ENCODE data around the gene TSHR.

TSHR gene

GRCh38 chr14:81125536-81125935 is 170.1 kb downstream of the TSHR start:
- H3K27ac ChIP-seq = no peak overlapping the region
- DNase-seq (ENCODE audit: low spot score) = no peak
- no peak overlapping the region for H3K4me3 ChIP-seq
- no peak for TF ChIP-seq CTCF (IDR thresholded peaks at IDR 0.05)

DNA sequence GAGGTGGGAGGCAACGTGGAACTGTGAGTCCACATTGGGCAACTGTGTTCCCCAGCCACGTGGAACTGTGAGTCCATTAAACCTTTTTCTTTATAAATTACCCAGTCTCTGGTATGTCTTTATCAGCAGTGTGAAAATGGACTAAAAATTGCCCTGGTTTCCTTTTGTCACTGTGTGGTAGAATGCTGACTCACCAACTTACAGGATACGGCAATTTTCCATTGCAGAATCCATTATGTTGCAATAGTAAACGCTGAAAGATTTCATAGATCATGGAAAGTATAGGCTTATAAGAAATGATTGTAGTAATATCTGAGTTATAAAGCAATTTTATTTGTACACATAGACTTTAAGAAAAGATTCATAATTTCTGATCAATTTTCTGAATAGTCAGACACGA is 172.4 kb downstream of the TSHR start:
- no peak overlapping the region for H3K27ac ChIP-seq
- no peak overlapping the region for H3K4me3 ChIP-seq
- TF ChIP-seq CTCF (IDR thresholded peaks at IDR 0.05) = no peak
- no peak for DNase-seq (ENCODE audit: low spot score)

- TF ChIP-seq CTCF (IDR thresholded peaks at IDR 0.05) = no peak
- H3K27ac ChIP-seq = no peak overlapping the region
- no peak overlapping the region for H3K4me3 ChIP-seq
- DNase-seq (ENCODE audit: low spot score) = no peak
Observed at GRCh38 chr14:81129242-81129641, 173.8 kb downstream of the TSHR start.

DNA sequence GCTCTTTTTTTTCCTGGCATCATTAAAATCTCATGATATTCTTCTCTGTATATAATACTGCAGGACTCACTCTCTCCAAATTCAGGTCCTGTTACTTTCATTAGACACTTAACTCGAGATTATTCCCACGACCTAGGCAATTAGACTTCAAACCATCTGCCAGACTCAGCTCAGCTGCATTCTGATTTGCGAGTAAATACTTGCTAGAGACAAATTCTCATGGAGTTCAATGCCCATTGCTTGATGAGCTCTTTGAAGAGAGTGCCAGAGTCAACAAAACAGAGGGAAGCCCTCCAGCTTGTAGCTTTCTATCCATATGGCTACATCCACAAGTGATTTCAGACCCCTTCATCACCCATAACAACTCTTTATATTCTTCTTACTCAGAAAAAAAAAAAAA is 177.0 kb downstream of the TSHR start:
- no peak overlapping the region for H3K4me3 ChIP-seq
- TF ChIP-seq CTCF (IDR thresholded peaks at IDR 0.05) = no peak
- H3K27ac ChIP-seq = no peak overlapping the region
- no peak for DNase-seq (ENCODE audit: low spot score)

DNA sequence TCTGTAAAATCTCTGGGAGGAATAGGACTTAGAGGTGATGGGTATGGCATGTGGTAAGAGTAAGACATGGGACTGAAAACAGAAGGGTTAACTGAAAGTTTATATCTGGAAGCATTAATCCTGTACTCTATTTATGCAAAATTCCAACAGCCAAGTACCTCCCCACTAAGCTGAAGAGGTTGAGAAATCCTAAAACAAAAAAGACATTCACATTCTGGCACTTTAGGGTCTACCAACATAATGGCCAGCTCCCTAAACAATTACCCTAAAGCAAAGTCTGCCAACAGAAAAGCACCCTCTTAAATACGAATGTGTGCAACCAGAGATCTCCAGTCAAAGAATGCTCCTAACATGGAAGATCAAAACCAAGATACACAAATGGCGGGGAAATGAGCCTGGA is 178.0 kb downstream of the TSHR start:
- no peak for DNase-seq (ENCODE audit: low spot score)
- Histone ChIP-seq H3K4me3 (no peak overlapping the region), H3K27ac (no peak overlapping the region)
- no peak for TF ChIP-seq CTCF (IDR thresholded peaks at IDR 0.05)

DNA sequence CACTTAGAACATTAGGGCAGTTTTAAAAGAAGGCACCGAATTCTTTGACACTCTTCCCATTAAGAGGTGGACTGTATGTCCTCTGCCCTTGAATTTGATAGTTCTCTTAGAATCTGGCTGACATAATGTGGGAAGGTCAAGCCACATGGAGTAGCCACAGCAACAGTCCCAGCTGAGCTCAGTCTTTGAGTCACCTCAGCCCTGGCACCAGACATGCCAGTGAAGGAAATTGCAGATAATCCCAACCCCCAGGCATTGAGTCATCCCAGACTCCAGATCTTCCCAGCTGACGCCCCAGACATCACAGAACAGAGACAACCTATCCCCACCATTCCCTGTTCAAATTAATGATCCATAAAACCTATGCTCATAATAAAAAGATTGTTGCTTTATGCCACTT is 181.9 kb downstream of the TSHR start:
- no peak for TF ChIP-seq CTCF (IDR thresholded peaks at IDR 0.05)
- no peak overlapping the region for H3K4me3 ChIP-seq

GRCh38 chr14:81138429-81138828 is 183.0 kb downstream of the TSHR start:
- Histone ChIP-seq H3K27ac (no peak overlapping the region), H3K4me3 (no peak overlapping the region)
- TF ChIP-seq CTCF (IDR thresholded peaks at IDR 0.05) = no peak
- DNase-seq (ENCODE audit: low spot score) = no peak

More for the DNA sequence above, 181.9 kb downstream of the TSHR start:
- no peak overlapping the region for H3K27ac ChIP-seq
- no peak for DNase-seq (ENCODE audit: low spot score)

All from coronary artery (tissue), 2 donors.